Measurements from ENCODE around the gene ASIC2. TPM values are rescaled to one million over a fixed set of nuclear protein-coding genes. Genes with fewer than 3 reads are reported as not detected.

Gene ASIC2
- total RNA-seq, 1 experiment from 2014 or later: not detected

GRCh38 chr17:33225509-33225908 is 67.6 kb downstream of the ASIC2 start:
- intact Hi-C loops (cut with micrococcal nuclease; ENCODE audit: unreplicated experiment): no loop called here
- DNase-seq: no peak
- TF ChIP-seq, protein P1, sequence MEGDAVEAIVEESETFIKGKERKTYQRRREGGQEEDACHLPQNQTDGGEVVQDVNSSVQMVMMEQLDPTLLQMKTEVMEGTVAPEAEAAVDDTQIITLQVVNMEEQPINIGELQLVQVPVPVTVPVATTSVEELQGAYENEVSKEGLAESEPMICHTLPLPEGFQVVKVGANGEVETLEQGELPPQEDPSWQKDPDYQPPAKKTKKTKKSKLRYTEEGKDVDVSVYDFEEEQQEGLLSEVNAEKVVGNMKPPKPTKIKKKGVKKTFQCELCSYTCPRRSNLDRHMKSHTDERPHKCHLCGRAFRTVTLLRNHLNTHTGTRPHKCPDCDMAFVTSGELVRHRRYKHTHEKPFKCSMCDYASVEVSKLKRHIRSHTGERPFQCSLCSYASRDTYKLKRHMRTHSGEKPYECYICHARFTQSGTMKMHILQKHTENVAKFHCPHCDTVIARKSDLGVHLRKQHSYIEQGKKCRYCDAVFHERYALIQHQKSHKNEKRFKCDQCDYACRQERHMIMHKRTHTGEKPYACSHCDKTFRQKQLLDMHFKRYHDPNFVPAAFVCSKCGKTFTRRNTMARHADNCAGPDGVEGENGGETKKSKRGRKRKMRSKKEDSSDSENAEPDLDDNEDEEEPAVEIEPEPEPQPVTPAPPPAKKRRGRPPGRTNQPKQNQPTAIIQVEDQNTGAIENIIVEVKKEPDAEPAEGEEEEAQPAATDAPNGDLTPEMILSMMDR (IDR thresholded peaks at IDR 0.05; ENCODE audit: insufficient read depth in 1 of 2, low read depth in 1 of 2, low read length in 1 of 2, severe bottlenecking in 1 of 2, unreplicated experiment in 1 of 2): no peak
- no peaks in the 10 kb centered on the region for H3K36me3 ChIP-seq (ENCODE audit: control insufficient read depth, insufficient read depth, low read length)
- ChIA-PET CTCF (no interaction called here), POLR2A (no interaction called here)
- no peaks in the 10 kb centered on the region for H3K36me3 Mint-ChIP-seq (ENCODE audit: insufficient read depth, unreplicated experiment)
- H3K4me1 ChIP-seq: no peaks in the 10 kb centered on the region
- no TSS peak for BruUV-seq (replicated peaks)
- H3K27me3 ChIP-seq (replicated peaks; ENCODE audit: control insufficient read depth, insufficient read depth, low read length): no peaks in the 10 kb centered on the region
- H3K27me3 Mint-ChIP-seq (ENCODE audit: insufficient read depth, unreplicated experiment): peaks cover 20% of the 10 kb centered on the region
- H3K4me3 Mint-ChIP-seq (ENCODE audit: unreplicated experiment): no peak overlapping the region
- H3K9me3 ChIP-seq: no peaks in the 10 kb centered on the region
- no peaks in the 10 kb centered on the region for H3K4me1 Mint-ChIP-seq (ENCODE audit: low read depth, unreplicated experiment)
- no peak overlapping the region for H3K4me3 ChIP-seq (ENCODE audit: low read depth, low read length)
- no peak overlapping the region for H3K27ac Mint-ChIP-seq (ENCODE audit: unreplicated experiment)
- H3K9me3 Mint-ChIP-seq (ENCODE audit: unreplicated experiment): no peaks in the 10 kb centered on the region

DNA sequence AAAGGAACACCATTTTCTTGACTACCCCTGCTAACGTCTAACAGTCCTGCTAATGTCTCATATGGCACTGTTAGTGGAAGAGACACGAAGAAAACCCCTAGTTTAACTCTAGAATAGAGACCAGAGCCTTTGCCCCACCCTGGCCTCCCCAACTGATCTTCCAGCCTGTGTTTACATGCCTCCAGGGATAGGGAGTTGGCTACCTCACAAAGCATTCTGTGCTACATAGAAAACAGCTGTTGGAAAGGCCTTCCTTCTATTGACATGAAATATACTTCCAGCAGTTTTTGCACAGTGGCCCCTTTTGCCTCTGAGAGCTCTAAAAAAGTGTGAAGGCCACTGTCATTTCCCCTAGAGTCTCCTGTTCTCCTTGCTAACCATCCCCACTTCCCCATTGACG is 73.1 kb downstream of the ASIC2 start:
- Histone ChIP-seq H3K36me3 (ENCODE audit: control insufficient read depth, insufficient read depth, low read length) (no peaks in the 10 kb centered on the region), H3K9me3 (no peaks in the 10 kb centered on the region), H3K27me3 (replicated peaks; ENCODE audit: control insufficient read depth, insufficient read depth, low read length) (0 out of 2 replicates have a peak, but pooled peaks cover 1% of the 10 kb centered on the region), H3K4me1 (no peaks in the 10 kb centered on the region), H3K4me3 (ENCODE audit: low read depth, low read length) (no peak overlapping the region)
- no peak for DNase-seq
- Mint-ChIP-seq H3K36me3 (ENCODE audit: insufficient read depth, unreplicated experiment) (no peaks in the 10 kb centered on the region), H3K4me3 (ENCODE audit: unreplicated experiment) (no peak overlapping the region), H3K27me3 (ENCODE audit: insufficient read depth, unreplicated experiment) (peaks cover 17% of the 10 kb centered on the region), H3K9me3 (ENCODE audit: unreplicated experiment) (no peaks in the 10 kb centered on the region), H3K27ac (ENCODE audit: unreplicated experiment) (no peak overlapping the region), H3K4me1 (ENCODE audit: low read depth, unreplicated experiment) (no peaks in the 10 kb centered on the region)
- intact Hi-C loops (cut with micrococcal nuclease; ENCODE audit: unreplicated experiment): no loop called here
- POLR2A ChIA-PET: no interaction called here
- CTCF ChIA-PET: no interaction called here
- BruUV-seq (replicated peaks): no TSS peak
- TF ChIP-seq, protein P1 (IDR thresholded peaks at IDR 0.05; ENCODE audit: insufficient read depth in 1 of 2, low read depth in 1 of 2, low read length in 1 of 2, severe bottlenecking in 1 of 2, unreplicated experiment in 1 of 2): no peak

- Mint-ChIP-seq H3K9me3 (ENCODE audit: unreplicated experiment) (no peaks in the 10 kb centered on the region), H3K27me3 (ENCODE audit: insufficient read depth, unreplicated experiment) (peaks cover 14% of the 10 kb centered on the region), H3K36me3 (ENCODE audit: insufficient read depth, unreplicated experiment) (no peaks in the 10 kb centered on the region), H3K27ac (ENCODE audit: unreplicated experiment) (no peak overlapping the region), H3K4me1 (ENCODE audit: low read depth, unreplicated experiment) (no peaks in the 10 kb centered on the region), H3K4me3 (ENCODE audit: unreplicated experiment) (no peak overlapping the region)
- no peak overlapping the region for H3K4me3 ChIP-seq (ENCODE audit: low read depth, low read length)
- no peaks in the 10 kb centered on the region for H3K9me3 ChIP-seq
- DNase-seq: no peak
- intact Hi-C loops (cut with micrococcal nuclease; ENCODE audit: unreplicated experiment): no loop called here
- H3K36me3 ChIP-seq (ENCODE audit: control insufficient read depth, insufficient read depth, low read length): no peaks in the 10 kb centered on the region
- ChIA-PET CTCF (interaction anchor here (0.6 kb wide), 1 partner anchor 376 kb away, joined by 3 read pairs; no protein-coding TSS in a partner anchor), POLR2A (no interaction called here)
- TF ChIP-seq, protein P1 (IDR thresholded peaks at IDR 0.05; ENCODE audit: insufficient read depth in 1 of 2, low read depth in 1 of 2, low read length in 1 of 2, severe bottlenecking in 1 of 2, unreplicated experiment in 1 of 2): no peak
- 0 out of 2 replicates have a peak, but pooled peaks cover 1% of the 10 kb centered on the region for H3K27me3 ChIP-seq (replicated peaks; ENCODE audit: control insufficient read depth, insufficient read depth, low read length)
- BruUV-seq (replicated peaks): no TSS peak
- no peaks in the 10 kb centered on the region for H3K4me1 ChIP-seq
Observed at GRCh38 chr17:33218698-33219601, 74.1 kb downstream of the ASIC2 start.

Measured in Caco-2 (cell line).